ENCODE results near the gene XPO6. TPM values are rescaled to one million over a fixed set of nuclear protein-coding genes. Genes with fewer than 3 reads are reported as not detected.

Gene XPO6
- total RNA-seq, 3 donors from 2014 or later (not counting 1 experiment from before 2014, with no cell fraction given), result 233 to 321 (median 240) TPM

DNA sequence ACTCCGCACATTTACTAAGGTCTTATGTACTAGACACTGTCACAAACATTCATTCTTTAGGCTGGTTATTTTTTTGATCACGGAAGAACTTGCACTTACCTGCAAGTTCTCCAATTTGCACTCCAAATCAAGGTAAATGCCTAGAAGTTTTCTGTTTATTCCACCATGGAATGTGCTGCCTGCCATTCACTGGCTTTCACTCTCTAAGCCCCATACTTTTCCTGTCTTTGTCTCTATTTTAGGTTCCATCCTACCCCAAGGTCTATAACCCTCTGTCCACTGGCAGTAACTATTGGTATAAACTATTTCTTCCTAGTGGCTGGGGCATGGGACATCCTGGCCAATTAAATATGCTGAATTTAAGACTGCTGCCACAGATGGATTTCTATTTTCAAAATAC, 15.9 kb downstream of the XPO6 start:
- Mint-ChIP-seq H3K27ac (peak overlapping the region; percentile 94 to 96), H3K9me3 (no peaks in the 10 kb centered on the region), H3K4me3 (no peak overlapping the region), H3K27me3 (ENCODE audit: low read depth in 2 of 2) (no peaks in the 10 kb centered on the region), H3K36me3 (no peaks in the 10 kb centered on the region), H3K4me1 (peaks cover 47 to 58% of the 10 kb centered on the region in 2 donors)
- Histone ChIP-seq H3K27ac (ENCODE audit: low read length) (peak overlapping the region; percentile 9), H3K36me3 (ENCODE audit: control insufficient read depth, insufficient read depth, low read length) (peaks cover 14% of the 10 kb centered on the region), H3K4me3 (ENCODE audit: low read length) (no peak overlapping the region), H3K4me1 (ENCODE audit: control insufficient read depth, insufficient read depth, low read length) (peaks cover 29% of the 10 kb centered on the region), H3K27me3 (ENCODE audit: control insufficient read depth, insufficient read depth, low read length) (no peaks in the 10 kb centered on the region), H3K9me3 (ENCODE audit: control insufficient read depth, insufficient read depth, low read length) (no peaks in the 10 kb centered on the region)
- TF ChIP-seq, protein P1, sequence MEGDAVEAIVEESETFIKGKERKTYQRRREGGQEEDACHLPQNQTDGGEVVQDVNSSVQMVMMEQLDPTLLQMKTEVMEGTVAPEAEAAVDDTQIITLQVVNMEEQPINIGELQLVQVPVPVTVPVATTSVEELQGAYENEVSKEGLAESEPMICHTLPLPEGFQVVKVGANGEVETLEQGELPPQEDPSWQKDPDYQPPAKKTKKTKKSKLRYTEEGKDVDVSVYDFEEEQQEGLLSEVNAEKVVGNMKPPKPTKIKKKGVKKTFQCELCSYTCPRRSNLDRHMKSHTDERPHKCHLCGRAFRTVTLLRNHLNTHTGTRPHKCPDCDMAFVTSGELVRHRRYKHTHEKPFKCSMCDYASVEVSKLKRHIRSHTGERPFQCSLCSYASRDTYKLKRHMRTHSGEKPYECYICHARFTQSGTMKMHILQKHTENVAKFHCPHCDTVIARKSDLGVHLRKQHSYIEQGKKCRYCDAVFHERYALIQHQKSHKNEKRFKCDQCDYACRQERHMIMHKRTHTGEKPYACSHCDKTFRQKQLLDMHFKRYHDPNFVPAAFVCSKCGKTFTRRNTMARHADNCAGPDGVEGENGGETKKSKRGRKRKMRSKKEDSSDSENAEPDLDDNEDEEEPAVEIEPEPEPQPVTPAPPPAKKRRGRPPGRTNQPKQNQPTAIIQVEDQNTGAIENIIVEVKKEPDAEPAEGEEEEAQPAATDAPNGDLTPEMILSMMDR (IDR thresholded peaks at IDR 0.05), result no peak
- intact Hi-C loops (cut with micrococcal nuclease), result no loop called here
- no peak for ATAC-seq
- WGBS (ENCODE audit: insufficient coverage), result 93% methylated on average over 2 of the region's 2 CpGs
- no peak for DNase-seq

DNA sequence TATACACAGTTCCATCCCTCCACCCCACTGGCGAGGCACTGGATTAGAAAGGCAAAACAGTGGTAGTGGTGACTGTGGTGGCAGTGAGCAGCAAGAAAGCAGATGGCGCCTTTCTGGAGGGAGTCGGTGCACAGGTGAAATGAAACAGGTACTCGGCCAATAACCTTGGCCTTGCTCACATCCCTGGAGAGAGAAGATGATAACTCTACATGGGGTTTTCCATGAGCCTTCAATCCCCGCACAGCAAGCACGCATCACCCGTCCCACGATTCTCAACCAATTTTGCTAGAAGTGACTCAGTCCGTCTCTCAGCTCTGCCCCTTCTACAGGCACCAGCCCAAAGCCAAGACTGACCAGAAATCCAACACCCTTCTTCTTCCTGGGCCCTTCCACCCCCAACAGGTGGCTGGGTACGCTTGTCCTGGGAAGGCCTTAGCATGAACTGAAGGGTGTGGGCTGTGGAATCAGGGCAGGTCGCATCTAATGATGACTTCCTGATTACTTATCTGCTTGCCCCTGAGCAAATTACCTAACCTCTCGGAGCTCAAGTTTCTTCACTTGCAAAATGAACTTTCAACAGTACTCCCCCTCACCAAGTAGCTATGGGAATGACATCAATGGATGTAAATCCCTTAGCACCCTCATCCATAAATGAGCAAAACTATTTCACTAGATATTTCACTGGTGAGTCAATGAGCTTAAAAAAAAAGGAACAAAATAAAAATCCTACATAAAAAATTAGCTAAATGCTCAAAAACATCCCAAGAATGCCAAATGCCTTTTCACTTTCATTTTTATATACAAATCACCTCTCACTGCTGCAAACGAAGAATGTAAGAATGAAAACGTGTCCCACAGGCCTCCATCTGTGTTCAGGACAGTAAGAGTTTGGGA, 18.0 kb downstream of the XPO6 start:
- WGBS (ENCODE audit: insufficient coverage), result 52% methylated on average over 13 of the region's 14 CpGs
- H3K4me3 ChIP-seq (ENCODE audit: low read length), result peak overlapping the region; percentile 6
- Mint-ChIP-seq H3K27ac (peak overlapping the region; percentile 94 to 96), H3K4me1 (peaks cover 56 to 75% of the 10 kb centered on the region in 2 donors), H3K4me3 (peak overlapping the region; percentile 80), H3K9me3 (no peaks in the 10 kb centered on the region), H3K36me3 (no peaks in the 10 kb centered on the region), H3K27me3 (ENCODE audit: low read depth in 2 of 2) (no peaks in the 10 kb centered on the region)
- TF ChIP-seq, protein P1 (IDR thresholded peaks at IDR 0.05), result no peak
- H3K27me3 ChIP-seq (ENCODE audit: control insufficient read depth, insufficient read depth, low read length), result no peaks in the 10 kb centered on the region
- H3K4me1 ChIP-seq (ENCODE audit: control insufficient read depth, insufficient read depth, low read length), result peaks cover 43% of the 10 kb centered on the region
- H3K27ac ChIP-seq (ENCODE audit: low read length), result peak overlapping the region; percentile 65
- DNase-seq (peak in 1 of 2 donors; percentile 71), ATAC-seq (peak in 2 of 3 donors; percentile 11 to 36)
- H3K36me3 ChIP-seq (ENCODE audit: control insufficient read depth, insufficient read depth, low read length), result peaks cover 13% of the 10 kb centered on the region
- H3K9me3 ChIP-seq (ENCODE audit: control insufficient read depth, insufficient read depth, low read length), result no peaks in the 10 kb centered on the region
- intact Hi-C loops (cut with micrococcal nuclease), result no loop called here

DNA sequence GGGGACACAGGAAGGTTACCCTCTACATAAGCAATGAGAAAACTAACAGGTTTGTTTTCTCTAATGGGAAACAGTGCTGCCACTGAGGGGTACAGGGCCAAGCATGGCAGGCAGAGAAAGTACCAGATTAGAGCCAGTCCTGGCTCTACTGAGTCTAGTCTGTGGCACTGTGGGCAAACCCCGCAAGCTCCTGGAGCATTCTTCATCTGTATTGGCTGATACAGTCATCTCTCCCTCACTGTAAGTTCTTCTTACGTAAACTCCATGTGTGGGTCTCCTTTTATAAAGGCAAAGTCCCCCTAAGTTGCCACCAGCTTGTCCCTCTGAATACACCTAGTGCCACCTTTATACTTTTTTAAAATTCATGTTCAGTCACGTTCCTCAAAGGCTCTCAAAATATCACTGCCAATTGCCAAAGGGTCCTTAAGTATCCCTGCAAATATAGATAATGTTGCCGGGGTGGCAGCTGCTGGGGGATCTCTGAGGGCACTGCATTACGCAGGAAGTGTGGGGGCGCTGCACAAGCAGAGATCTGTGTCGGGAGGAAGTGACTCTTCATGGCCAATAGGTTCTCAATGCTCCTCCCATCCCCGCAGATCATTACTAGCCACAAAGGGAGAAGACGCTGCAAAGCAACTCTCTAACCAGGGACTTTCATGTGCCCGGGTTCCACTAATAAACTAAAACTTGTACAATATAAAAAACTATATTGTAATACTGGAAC, 18.8 kb downstream of the XPO6 start:
- Mint-ChIP-seq H3K27me3 (ENCODE audit: low read depth in 2 of 2) (no peaks in the 10 kb centered on the region), H3K9me3 (no peaks in the 10 kb centered on the region), H3K36me3 (no peaks in the 10 kb centered on the region), H3K27ac (peak overlapping the region; percentile 94 to 96), H3K4me3 (peak overlapping the region; percentile 80), H3K4me1 (peaks cover 64 to 83% of the 10 kb centered on the region in 2 donors)
- WGBS (ENCODE audit: insufficient coverage), result 20% methylated on average over 8 of the region's 10 CpGs
- H3K9me3 ChIP-seq (ENCODE audit: control insufficient read depth, insufficient read depth, low read length), result no peaks in the 10 kb centered on the region
- H3K4me1 ChIP-seq (ENCODE audit: control insufficient read depth, insufficient read depth, low read length), result peaks cover 48% of the 10 kb centered on the region
- DNase-seq, result peak; percentile 47 to 92
- ATAC-seq, result peak; percentile 91 to 93 (median 92)
- peak overlapping the region; percentile 65 for H3K27ac ChIP-seq (ENCODE audit: low read length)
- intact Hi-C loops (cut with micrococcal nuclease), result no loop called here
- TF ChIP-seq, protein P1 (IDR thresholded peaks at IDR 0.05), result peak; percentile 28
- peaks cover 13% of the 10 kb centered on the region for H3K36me3 ChIP-seq (ENCODE audit: control insufficient read depth, insufficient read depth, low read length)
- H3K4me3 ChIP-seq (ENCODE audit: low read length), result peak overlapping the region; percentile 6
- H3K27me3 ChIP-seq (ENCODE audit: control insufficient read depth, insufficient read depth, low read length), result no peaks in the 10 kb centered on the region
